Transverse colon (tissue), 4 donors: ENCODE results near the gene PRSS50.
A peak's percentile ranks its signal among the peaks of the same experiment; 100 is the strongest.

Experiments
- CTCF ChIP-seq, 5 experiments: fragments of 200-600 bp in 3 of 5; fragments of 450-650 bp in 2 of 5; sonication (generic) in 3 of 5; IDR thresholded peaks; 1 replicate in 2 of 5; 2 replicates in 3 of 5; pipeline ENCODE4 v1.5.1; 2016 to 2017; ENCODE audit warnings: antibody characterized with exemption in 5 of 5, inconsistent platforms in 3 of 5, mild to moderate bottlenecking in 2 of 5, moderate library complexity in 1 of 5
- EP300 ChIP-seq: sonication (generic); formaldehyde crosslinking; IDR thresholded peaks from one replicate; pipeline ENCODE4 v1.6.1; 2017; ENCODE audit warnings: antibody characterized with exemption, low read depth
- POLR2A ChIP-seq: fragments of 450-650 bp; IDR thresholded peaks from one replicate; pipeline ENCODE4 v1.6.1; 2016; ENCODE audit warnings: antibody characterized with exemption, mild to moderate bottlenecking, moderate library complexity
- POLR2AphosphoS5 ChIP-seq, 3 donors: sonication (generic); formaldehyde crosslinking; IDR thresholded peaks; one replicate each; pipeline ENCODE4 v1.6.1; 2016; ENCODE audit warnings: antibody characterized with exemption in 3 of 3

GRCh38 chr3:46705022-46705530 lies 12.6 kb downstream of the PRSS50 start:
- no peak for TF ChIP-seq POLR2A
- TF ChIP-seq CTCF (IDR thresholded peaks at IDR 0.05): peak; percentile 93 to 98 (median 96)
- TF ChIP-seq POLR2AphosphoS5 (IDR thresholded peaks at IDR 0.05): no peak
- no peak for TF ChIP-seq EP300
